A549 treated with CpdA at 1 μM for 4 hours (cell line): Measurements from ENCODE around the gene GPR50. TPM values are rescaled to one million over a fixed set of nuclear protein-coding genes. Genes with fewer than 3 reads are reported as not detected.

Experiments
- total RNA-seq: library from RNA; stranded (reverse); fragments of 200-300 nt; extraction: Qiagen RNA extraction; gene quantifications from 5 replicates; pipeline ENCODE4 v1.2.3, GENCODE V29; 2022; ENCODE audit warnings: low read depth

GPR50 gene
- 0.11 to 0.22 TPM (median 0.18 TPM) in 4 of 5 replicates, not detected in the other for total RNA-seq

GRCh38 chrX:151176231-151176750, at the start of gene GPR50:
TSS of gene GPR50 (plus strand) at chrX:151176584. CDS start at chrX:151176722, 138 bp downstream.

Other genes starting within 250 kb of the GPR50 start
- 122 to 169 TPM (median 132 TPM) in 5 replicates for gene HMGB3, start 193.2 kb upstream of the GPR50 start, total RNA-seq
- gene VMA21, start 220.6 kb downstream of the GPR50 start, total RNA-seq: 21.7 to 26.1 TPM (median 25.1 TPM) in 5 replicates